Uterus (tissue), 2 donors: ENCODE results near the gene CAMK2N2.

Experiments used
- POLR2A ChIP-seq, 2 donors: fragments of 450-650 bp; IDR thresholded peaks; one replicate each; pipeline ENCODE4 v1.6.1; 2016; ENCODE audit warnings: antibody characterized with exemption in 2 of 2, mild to moderate bottlenecking in 1 of 2, moderate library complexity in 1 of 2
- TF ChIP-seq, protein P1 (sequence below), 4 experiments: fragments of 200-600 bp in 2 of 4; fragments of 450-650 bp in 2 of 4; sonication (generic) in 2 of 4; IDR thresholded peaks; one replicate each; pipeline ENCODE4 v1.5.1; 2016 to 2019; ENCODE audit warnings: antibody characterized with exemption in 4 of 4, mild to moderate bottlenecking in 2 of 4, moderate library complexity in 1 of 4

DNA sequence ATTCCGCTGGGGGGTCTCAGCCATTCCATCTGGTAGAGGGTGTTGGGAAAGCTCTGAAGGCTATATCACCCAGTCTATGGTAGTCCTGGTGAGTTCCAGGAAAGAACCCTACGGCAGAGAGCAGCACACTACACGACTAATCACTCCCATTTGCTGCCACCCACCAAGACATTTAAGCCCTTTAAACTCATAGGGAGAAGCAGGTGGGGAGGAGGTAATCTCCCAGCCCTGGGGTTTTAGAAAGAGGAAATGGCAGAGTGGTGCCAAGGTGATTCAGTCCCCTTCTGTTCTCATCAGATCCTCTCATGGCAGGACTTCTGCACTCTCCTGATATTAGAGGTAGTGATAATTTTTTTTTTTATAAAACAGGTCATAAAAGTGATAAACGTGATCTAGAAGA lies 42.5 kb downstream of the CAMK2N2 start:
- TF ChIP-seq POLR2A (IDR thresholded peaks at IDR 0.05): no peak
- TF ChIP-seq, protein P1, sequence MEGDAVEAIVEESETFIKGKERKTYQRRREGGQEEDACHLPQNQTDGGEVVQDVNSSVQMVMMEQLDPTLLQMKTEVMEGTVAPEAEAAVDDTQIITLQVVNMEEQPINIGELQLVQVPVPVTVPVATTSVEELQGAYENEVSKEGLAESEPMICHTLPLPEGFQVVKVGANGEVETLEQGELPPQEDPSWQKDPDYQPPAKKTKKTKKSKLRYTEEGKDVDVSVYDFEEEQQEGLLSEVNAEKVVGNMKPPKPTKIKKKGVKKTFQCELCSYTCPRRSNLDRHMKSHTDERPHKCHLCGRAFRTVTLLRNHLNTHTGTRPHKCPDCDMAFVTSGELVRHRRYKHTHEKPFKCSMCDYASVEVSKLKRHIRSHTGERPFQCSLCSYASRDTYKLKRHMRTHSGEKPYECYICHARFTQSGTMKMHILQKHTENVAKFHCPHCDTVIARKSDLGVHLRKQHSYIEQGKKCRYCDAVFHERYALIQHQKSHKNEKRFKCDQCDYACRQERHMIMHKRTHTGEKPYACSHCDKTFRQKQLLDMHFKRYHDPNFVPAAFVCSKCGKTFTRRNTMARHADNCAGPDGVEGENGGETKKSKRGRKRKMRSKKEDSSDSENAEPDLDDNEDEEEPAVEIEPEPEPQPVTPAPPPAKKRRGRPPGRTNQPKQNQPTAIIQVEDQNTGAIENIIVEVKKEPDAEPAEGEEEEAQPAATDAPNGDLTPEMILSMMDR (IDR thresholded peaks at IDR 0.05): no peak
